Neural progenitor cell (in vitro differentiated cells): ENCODE results near the gene ADAMTS14. TPM values are rescaled to one million over a fixed set of nuclear protein-coding genes. Genes with fewer than 3 reads are reported as not detected.

Experiments used
- DNase-seq: peaks from one replicate; pipeline ENCODE4 v3.0.0-alpha.2; 2016; ENCODE audit warnings: low spot score
- H2AFZ ChIP-seq: fragments of 200-600 bp; sonication (generic); replicated peaks from 2 replicates; pipeline ENCODE4 v1.6.1; 2016; ENCODE audit warnings: antibody characterized with exemption
- H3F3A ChIP-seq: fragments of 200-600 bp; sonication (generic); 2 replicates; pipeline ENCODE4 v1.6.1; 2016; ENCODE audit warnings: antibody characterized with exemption, low read depth
- H3K27ac ChIP-seq: fragments of 200-600 bp; sonication (generic); 2 replicates; pipeline ENCODE4 v1.5.1; 2016; ENCODE audit warnings: mild to moderate bottlenecking
- H3K27me3 ChIP-seq: fragments of 200-600 bp; sonication (generic); 2 replicates; pipeline ENCODE4 v1.6.1; 2016; ENCODE audit warnings: mild to moderate bottlenecking, moderate library complexity
- H3K36me3 ChIP-seq: fragments of 200-600 bp; sonication (generic); 2 replicates; pipeline ENCODE4 v1.5.1; 2016
- H3K4me1 ChIP-seq: fragments of 200-600 bp; sonication (generic); 2 replicates; pipeline ENCODE4 v1.6.1; 2016; ENCODE audit warnings: mixed run types
- H3K4me2 ChIP-seq: fragments of 200-600 bp; sonication (generic); 2 replicates; pipeline ENCODE4 v1.6.1; 2016
- H3K4me3 ChIP-seq: fragments of 200-600 bp; sonication (generic); 2 replicates; pipeline ENCODE4 v1.5.1; 2016
- H3K79me2 ChIP-seq: fragments of 200-600 bp; sonication (generic); 2 replicates; pipeline ENCODE4 v1.6.1; 2016; ENCODE audit warnings: low read depth
- H3K9ac ChIP-seq: fragments of 200-600 bp; sonication (generic); 2 replicates; pipeline ENCODE4 v1.6.1; 2016
- H3K9me3 ChIP-seq: fragments of 200-600 bp; sonication (generic); 2 replicates; pipeline ENCODE4 v1.5.1; 2016; ENCODE audit warnings: low read depth
- H4K20me1 ChIP-seq: fragments of 200-600 bp; sonication (generic); 2 replicates; pipeline ENCODE4 v1.6.1; 2016; ENCODE audit warnings: low read depth
- H3K27ac Mint-ChIP-seq: 3 replicates; pipeline ENCODE4 v1.8.0; 2021; ENCODE audit warnings: mixed read lengths
- H3K27me3 Mint-ChIP-seq: 2 replicates; pipeline ENCODE4 v1.8.0; 2022; ENCODE audit warnings: low read depth, mild to moderate bottlenecking, inconsistent platforms, moderate library complexity, mixed read lengths; ENCODE audit not compliant: insufficient read depth
- H3K36me3 Mint-ChIP-seq: 3 replicates; pipeline ENCODE4 v1.8.0; 2021; ENCODE audit warnings: mixed read lengths
- H3K4me1 Mint-ChIP-seq: 3 replicates; pipeline ENCODE4 v1.8.0; 2021; ENCODE audit warnings: mixed read lengths
- H3K4me3 Mint-ChIP-seq: 3 replicates; pipeline ENCODE4 v1.8.0; 2021; ENCODE audit warnings: mild to moderate bottlenecking, moderate library complexity, mixed read lengths
- H3K9me3 Mint-ChIP-seq: 3 replicates; pipeline ENCODE4 v1.8.0; 2020; ENCODE audit warnings: mixed read lengths
- EZH2 ChIP-seq: fragments of 200-600 bp; sonication (generic); IDR thresholded peaks from 2 replicates; pipeline ENCODE4 v1.6.1; 2017; ENCODE audit warnings: antibody characterized with exemption, mild to moderate bottlenecking, moderate library complexity
- EZH2phosphoT487 ChIP-seq: fragments of 200-600 bp; sonication (generic); IDR thresholded peaks from 2 replicates; pipeline ENCODE4 v1.6.1; 2017; ENCODE audit warnings: antibody characterized with exemption
- small RNA-seq: library from RNA; depleted of rRNA; stranded (forward); fragments of <200 nt; gene quantifications from one replicate; pipeline ENCODE3, GENCODE V24; 2015
- total RNA-seq: library from RNA; depleted of rRNA; stranded (reverse); fragments of >200 nt; gene quantifications from 2 replicates; pipeline ENCODE4 v1.2.3, GENCODE V29; 2015; ENCODE audit warnings: low replicate concordance
- TF ChIP-seq, protein P1 (sequence below): fragments of 200-600 bp; sonication (generic); IDR thresholded peaks from 2 replicates; pipeline ENCODE4 v1.5.1; 2017; ENCODE audit warnings: antibody characterized with exemption, mild to moderate bottlenecking

ADAMTS14 gene
- total RNA-seq, 1 donor from 2014 or later: not detected

DNA sequence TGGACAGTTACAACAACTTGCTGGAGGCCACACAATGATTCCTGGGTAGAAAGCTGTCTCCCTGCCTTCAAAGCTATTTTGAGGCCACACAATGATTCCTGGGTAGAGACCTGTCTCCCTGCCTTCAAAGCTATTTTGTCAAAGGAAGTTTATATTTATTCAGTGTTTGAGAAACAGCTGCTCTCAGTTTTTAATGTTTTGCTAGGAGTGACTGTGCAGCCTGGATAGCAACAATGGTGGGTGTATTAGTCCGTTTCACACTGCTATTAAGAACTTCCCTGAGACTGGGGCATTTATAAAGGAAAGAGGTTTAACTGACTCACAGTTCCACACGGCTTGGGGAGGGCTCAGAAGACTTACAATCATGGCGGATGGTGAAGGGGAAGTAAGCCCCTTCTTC, 139.6 kb downstream of the ADAMTS14 start:
- Mint-ChIP-seq H3K27ac (peak overlapping the region; percentile 68), H3K4me3 (peak overlapping the region; percentile 22), H3K36me3 (no peaks in the 10 kb centered on the region), H3K4me1 (peaks cover 23% of the 10 kb centered on the region), H3K27me3 (peaks cover 6% of the 10 kb centered on the region), H3K9me3 (no peaks in the 10 kb centered on the region)
- Histone ChIP-seq H3K27ac (no peak overlapping the region), H3F3A (peaks cover 8% of the 10 kb centered on the region), H3K36me3 (no peaks in the 10 kb centered on the region), H3K4me3 (no peak overlapping the region), H3K9me3 (no peaks in the 10 kb centered on the region), H3K27me3 (no peaks in the 10 kb centered on the region), H3K4me1 (no peaks in the 10 kb centered on the region), H2AFZ (no peak overlapping the region), H4K20me1 (peaks cover 2% of the 10 kb centered on the region), H3K4me2 (no peak overlapping the region), H3K79me2 (peaks cover 2% of the 10 kb centered on the region), H3K9ac (no peak overlapping the region)
- no peak for DNase-seq
- TF ChIP-seq EZH2 (no peak), EZH2phosphoT487 (no peak)
- TF ChIP-seq, protein P1, sequence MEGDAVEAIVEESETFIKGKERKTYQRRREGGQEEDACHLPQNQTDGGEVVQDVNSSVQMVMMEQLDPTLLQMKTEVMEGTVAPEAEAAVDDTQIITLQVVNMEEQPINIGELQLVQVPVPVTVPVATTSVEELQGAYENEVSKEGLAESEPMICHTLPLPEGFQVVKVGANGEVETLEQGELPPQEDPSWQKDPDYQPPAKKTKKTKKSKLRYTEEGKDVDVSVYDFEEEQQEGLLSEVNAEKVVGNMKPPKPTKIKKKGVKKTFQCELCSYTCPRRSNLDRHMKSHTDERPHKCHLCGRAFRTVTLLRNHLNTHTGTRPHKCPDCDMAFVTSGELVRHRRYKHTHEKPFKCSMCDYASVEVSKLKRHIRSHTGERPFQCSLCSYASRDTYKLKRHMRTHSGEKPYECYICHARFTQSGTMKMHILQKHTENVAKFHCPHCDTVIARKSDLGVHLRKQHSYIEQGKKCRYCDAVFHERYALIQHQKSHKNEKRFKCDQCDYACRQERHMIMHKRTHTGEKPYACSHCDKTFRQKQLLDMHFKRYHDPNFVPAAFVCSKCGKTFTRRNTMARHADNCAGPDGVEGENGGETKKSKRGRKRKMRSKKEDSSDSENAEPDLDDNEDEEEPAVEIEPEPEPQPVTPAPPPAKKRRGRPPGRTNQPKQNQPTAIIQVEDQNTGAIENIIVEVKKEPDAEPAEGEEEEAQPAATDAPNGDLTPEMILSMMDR: no peak

Small RNA genes lying within 50 kb of the gene (small RNA-seq; reads per million reads assigned to genes)
- not detected for gene RPS26P40

Other genes starting within 250 kb of the ADAMTS14 start
- gene NODAL, start 230.8 kb upstream of the ADAMTS14 start, total RNA-seq: not detected in 2 replicates
- gene PALD1, start 193.7 kb upstream of the ADAMTS14 start, total RNA-seq: 9.6 and 20.4 TPM in 2 replicates
- not detected in 2 replicates for gene PRF1, start 69.8 kb upstream of the ADAMTS14 start, total RNA-seq
- gene TBATA, start 112.9 kb downstream of the ADAMTS14 start, total RNA-seq: not detected in 2 replicates
- 51.5 and 53.6 TPM in 2 replicates for gene SGPL1, start 143.4 kb downstream of the ADAMTS14 start, total RNA-seq
- gene PCBD1, start 216.1 kb downstream of the ADAMTS14 start, total RNA-seq: 34.6 and 43.9 TPM in 2 replicates